AG09319 (cell line): Measurements from ENCODE around the gene DDX60.
"Not testable (repeated sequence)": the region's sequence is repeated elsewhere in the genome, so short reads cannot be mapped to it uniquely, and the experiment has no call there.

Source experiments
- DNase-seq: peaks from one replicate; pipeline ENCODE4 v3.0.0-alpha.2; 2010; ENCODE audit warnings: low read depth; ENCODE audit errors: extremely low read depth
- CTCF ChIP-seq: IDR thresholded peaks from 2 replicates; pipeline ENCODE4 v1.5.1; 2011; ENCODE audit warnings: low read depth, mild to moderate bottlenecking, inconsistent platforms, low read length, moderate library complexity

The DDX60 gene

DNA sequence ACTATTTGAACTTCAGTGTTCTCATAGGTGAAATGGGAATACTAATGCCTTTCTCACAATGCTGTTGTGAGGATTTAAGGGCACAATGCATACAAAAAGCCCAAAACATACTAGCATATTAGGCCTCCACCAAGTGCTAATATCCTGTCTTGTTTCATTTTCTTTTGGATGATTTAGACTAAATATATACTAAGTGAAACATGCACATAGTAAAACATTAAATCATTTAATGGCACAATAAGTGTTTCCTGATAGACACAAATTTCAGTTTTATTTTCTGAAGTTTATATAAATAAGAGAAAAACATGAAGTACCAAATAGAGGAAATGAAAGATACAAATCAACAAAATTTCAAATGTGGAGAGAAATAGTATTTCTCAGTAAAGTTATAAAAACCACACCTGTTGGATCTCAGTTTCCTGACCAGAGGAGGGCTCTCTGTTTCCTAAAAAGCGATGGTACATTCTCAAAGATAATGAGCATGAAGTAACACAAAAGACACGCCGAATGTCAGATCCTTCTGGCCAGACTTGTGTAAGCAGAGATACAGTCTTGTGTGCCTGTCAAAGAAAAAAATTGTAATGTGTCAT lies 25.1 kb downstream of the DDX60 start:
- DNase-seq: no peak
- TF ChIP-seq CTCF: no peak

- no peak for TF ChIP-seq CTCF
- DNase-seq: no peak
These were observed 27.3 kb downstream of the DDX60 start for GRCh38 chr4:168291242-168291641.

DNA sequence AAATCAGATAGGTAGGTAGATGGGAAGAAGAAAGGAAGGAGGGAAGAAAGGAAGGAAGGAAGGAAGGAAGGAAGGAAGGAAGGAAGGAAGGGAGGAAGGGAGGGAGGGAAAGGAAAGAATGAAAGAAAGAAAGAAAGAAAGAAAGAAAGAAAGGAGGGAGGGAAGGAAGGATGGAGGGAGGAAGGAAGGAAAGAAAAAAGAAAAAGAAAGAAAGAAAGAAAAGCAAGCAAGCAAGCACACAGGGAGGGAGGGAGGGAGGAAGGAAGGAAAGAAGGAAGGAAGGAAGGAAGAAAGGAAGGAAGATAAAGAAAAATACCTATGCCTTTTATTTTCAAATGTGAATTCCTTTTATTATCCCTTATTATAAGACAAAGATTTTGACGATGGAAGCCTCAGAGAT lies 32.7 kb downstream of the DDX60 start:
- not testable (repeated sequence) for DNase-seq

DNA sequence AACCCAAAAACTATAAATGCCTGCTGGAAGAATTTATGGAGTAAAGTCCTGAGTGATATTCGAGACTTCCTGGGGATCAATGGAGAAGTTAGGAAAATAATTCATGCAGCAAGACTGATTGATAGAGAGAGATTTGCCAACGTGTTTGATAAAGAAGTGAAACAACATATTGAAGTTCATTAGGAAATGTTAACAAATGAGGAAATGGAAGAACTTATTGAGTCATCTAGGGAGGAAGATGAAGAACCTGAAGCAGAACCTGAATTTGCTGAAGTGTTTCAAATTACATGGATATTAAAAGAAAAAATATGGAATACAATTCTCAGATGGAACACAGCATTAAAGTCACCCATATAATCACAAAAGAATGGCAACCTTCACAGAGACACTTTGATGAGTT lies 39.0 kb downstream of the DDX60 start:
- no peak for TF ChIP-seq CTCF

GRCh38 chr4:168275836-168276235 lies 42.7 kb downstream of the DDX60 start:
- no peak for TF ChIP-seq CTCF
- DNase-seq: no peak

More for the DNA sequence above, 39.0 kb downstream of the DDX60 start:
- DNase-seq: no peak

DNA sequence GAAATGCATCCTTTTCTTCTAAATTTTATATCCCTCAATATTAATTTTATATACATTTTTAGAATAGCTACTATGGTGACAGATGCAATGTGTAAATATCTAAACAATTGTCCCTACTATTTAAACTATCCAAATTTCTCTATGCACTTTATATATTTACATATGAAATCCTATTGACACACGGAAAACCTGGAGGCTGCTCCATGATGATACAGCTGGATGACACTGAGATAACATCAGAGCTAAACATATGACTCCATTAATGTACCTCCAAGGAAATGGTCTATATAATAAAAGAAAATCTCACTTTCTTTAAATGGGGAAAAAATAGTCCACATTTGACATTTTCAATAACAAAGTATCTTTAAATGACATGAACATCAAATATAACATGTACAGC lies 43.7 kb downstream of the DDX60 start:
- DNase-seq: no peak

GRCh38 chr4:168273838-168274237 lies 44.7 kb downstream of the DDX60 start:
- no peak for DNase-seq
- TF ChIP-seq CTCF: no peak

More for the DNA sequence above, 43.7 kb downstream of the DDX60 start:
- no peak for TF ChIP-seq CTCF

GRCh38 chr4:168272488-168272887 lies 46.1 kb downstream of the DDX60 start:
- no peak for TF ChIP-seq CTCF
- no peak for DNase-seq
